HCT116 (cell line): ENCODE measurements around the gene BYSL. TPM values are rescaled to one million over a fixed set of nuclear protein-coding genes. Genes with fewer than 3 reads are reported as not detected.

Experiments used
- ATAC-seq: fragments of 200-7000 bp; cut with Tn5 transposase; 2 replicates; pipeline ENCODE4 v1.9.1; 2020; ENCODE audit warnings: mild to moderate bottlenecking, moderate library complexity
- BruUV-seq: library from RNA; stranded (reverse); fragments of 400-500 nt; replicated peaks from 2 replicates; lab custom pipeline; 2021; lab: Mats Ljungman, UMichigan
- CTCF ChIA-PET: fragments of 300-600 bp; sonication (Branson Sonifier 250); formaldehyde crosslinking; loops from one replicate; lab custom pipeline; 2021; ENCODE audit warnings: antibody characterized with exemption; lab: Charles Lee
- POLR2A ChIA-PET: fragments of 300-600, 350-600 bp; sonication (Branson Sonifier 250); formaldehyde crosslinking; loops from one replicate; lab custom pipeline; 2021; ENCODE audit warnings: antibody characterized with exemption; lab: Charles Lee
- RAD21 ChIA-PET, 2 experiments: fragments of 300-600 bp; sonication (Branson Sonifier 250); formaldehyde crosslinking; loops; one replicate each; lab custom pipeline; 2023; ENCODE audit warnings: low total read pairs in 2 of 2; ENCODE audit not compliant: uncharacterized antibody in 2 of 2, unreplicated experiment in 2 of 2, low non-redundant PET in 1 of 2; lab: Charles Lee
- DNase-seq: peaks from one replicate; pipeline ENCODE4 v3.0.0-alpha.2; 2010; ENCODE audit warnings: low read depth, low spot score
- H2AFZ ChIP-seq: fragments of 200-600 bp; shearing (Covaris generic), sonication (generic); 2 replicates; pipeline ENCODE4 v1.6.1; 2017; ENCODE audit warnings: low read depth, mixed run types, mixed read lengths, antibody characterized with exemption, low read length; ENCODE audit not compliant: poor library complexity, severe bottlenecking
- H3K27ac ChIP-seq: 2 replicates; pipeline ENCODE4 v1.5.1; 2012; ENCODE audit warnings: low read depth, low read length
- H3K27me3 ChIP-seq: fragments of 200-600 bp; sonication (generic); 2 replicates; pipeline ENCODE4 v1.6.1; 2016; ENCODE audit warnings: mixed run types, low read length, mixed read lengths; ENCODE audit not compliant: insufficient read depth
- H3K36me3 ChIP-seq, 2 experiments: fragments of 200-500 bp in 1 of 2; fragments of 200-600 bp in 1 of 2; sonication (Bioruptor generic) in 1 of 2; sonication (generic) in 1 of 2; 2 replicates each; pipeline versions ENCODE4 v1.5.1 to v1.6.1; 2014 to 2016; ENCODE audit warnings: low read length in 2 of 2, inconsistent platforms in 1 of 2, mixed read lengths in 1 of 2, mixed run types in 1 of 2; ENCODE audit not compliant: insufficient read depth in 2 of 2, control insufficient read depth in 1 of 2
- H3K4me1 ChIP-seq, 2 experiments: fragments of 200-600 bp in 1 of 2; sonication (generic) in 1 of 2; 2 replicates each; pipeline versions ENCODE4 v1.5.1 to v1.6.1; 2012 to 2017; ENCODE audit warnings: low read length in 2 of 2, inconsistent platforms in 1 of 2, mild to moderate bottlenecking in 1 of 2, mixed read lengths in 1 of 2, mixed run types in 1 of 2, moderate library complexity in 1 of 2; ENCODE audit not compliant: insufficient read depth in 2 of 2, control insufficient read depth in 1 of 2
- H3K4me2 ChIP-seq: fragments of 200-600 bp; sonication (generic); 2 replicates; pipeline ENCODE4 v1.6.1; 2017; ENCODE audit warnings: mixed run types, low read length, mixed read lengths
- H3K4me3 ChIP-seq, 2 experiments: fragments of 200-600 bp in 1 of 2; sonication (generic) in 1 of 2; replicated peaks in 1 of 2; 2 replicates each; pipeline ENCODE4 v1.5.1; 2011 to 2016; ENCODE audit warnings: low read length in 2 of 2, control low read depth in 1 of 2, low read depth in 1 of 2, mild to moderate bottlenecking in 1 of 2, mixed read lengths in 1 of 2, mixed run types in 1 of 2
- H3K79me2 ChIP-seq: fragments of 200-600 bp; sonication (generic); 2 replicates; pipeline ENCODE4 v1.6.1; 2017; ENCODE audit warnings: mild to moderate bottlenecking, mixed run types, low read length, moderate library complexity, mixed read lengths; ENCODE audit not compliant: insufficient read depth
- H3K9ac ChIP-seq: fragments of 200-600 bp; sonication (generic); 2 replicates; pipeline ENCODE4 v1.6.1; 2016; ENCODE audit warnings: low read length, mixed read lengths
- H3K9me2 ChIP-seq: fragments of 200-600 bp; sonication (generic), shearing (Covaris generic); 2 replicates; pipeline ENCODE4 v1.6.1; 2017; ENCODE audit warnings: mixed run types, mild to moderate bottlenecking, moderate library complexity; ENCODE audit not compliant: insufficient read depth
- H3K9me3 ChIP-seq, 2 experiments: fragments of 200-500 bp in 1 of 2; fragments of 200-600 bp in 1 of 2; sonication (Bioruptor generic) in 1 of 2; sonication (generic) in 1 of 2; 2 replicates each; pipeline ENCODE4 v1.6.1; 2014 to 2017; ENCODE audit warnings: low read length in 2 of 2, mixed read lengths in 2 of 2, inconsistent platforms in 1 of 2, low read depth in 1 of 2, mild to moderate bottlenecking in 1 of 2, mixed run types in 1 of 2, moderate library complexity in 1 of 2; ENCODE audit not compliant: control insufficient read depth in 1 of 2, insufficient read depth in 1 of 2
- H4K20me1 ChIP-seq: fragments of 200-600 bp; sonication (generic), shearing (Covaris generic); 2 replicates; pipeline ENCODE4 v1.6.1; 2017; ENCODE audit warnings: mixed run types, mild to moderate bottlenecking, moderate library complexity; ENCODE audit not compliant: insufficient read depth
- ATF3 ChIP-seq: IDR thresholded peaks from 2 replicates; pipeline ENCODE4 v1.6.1; 2012
- CBX3 ChIP-seq: IDR thresholded peaks from 2 replicates; pipeline ENCODE4 v1.6.1; 2012; ENCODE audit warnings: low read depth
- CEBPB ChIP-seq: IDR thresholded peaks from 2 replicates; pipeline ENCODE4 v1.6.1; 2012; ENCODE audit warnings: low read depth
- CTCF ChIP-seq, 3 experiments: fragments of 200-600 bp in 1 of 3; sonication (generic) in 1 of 3; IDR thresholded peaks in 2 of 3; conservative IDR thresholded peaks in 1 of 3; 2 replicates each; pipeline ENCODE4 v1.5.1; 2012 to 2017; ENCODE audit warnings: low read depth in 2 of 3, low read length in 2 of 3, antibody characterized with exemption in 1 of 3, borderline replicate concordance in 1 of 3, control low read depth in 1 of 3, mild to moderate bottlenecking in 1 of 3, mixed read lengths in 1 of 3, mixed run types in 1 of 3, moderate library complexity in 1 of 3; ENCODE audit not compliant: insufficient read depth in 1 of 3
- EGR1 ChIP-seq: IDR thresholded peaks from 2 replicates; pipeline ENCODE4 v1.6.1; 2012; ENCODE audit warnings: low read depth
- ELF1 ChIP-seq: IDR thresholded peaks from 2 replicates; pipeline ENCODE4 v1.6.1; 2012; ENCODE audit warnings: low read depth, borderline replicate concordance
- EZH2 ChIP-seq: fragments of 200-600 bp; sonication (generic); IDR thresholded peaks from 2 replicates; pipeline ENCODE4 v1.6.1; 2017; ENCODE audit warnings: antibody characterized with exemption, mixed run types
- EZH2phosphoT487 ChIP-seq: fragments of 200-600 bp; IDR thresholded peaks from 2 replicates; pipeline ENCODE4 v1.6.1; 2018; ENCODE audit warnings: antibody characterized with exemption, borderline replicate concordance
- FOSL1 ChIP-seq: IDR thresholded peaks from 2 replicates; pipeline ENCODE4 v1.6.1; 2012; ENCODE audit warnings: low read depth
- JUND ChIP-seq: IDR thresholded peaks from 2 replicates; pipeline ENCODE4 v1.6.1; 2012
- POLR2A ChIP-seq: IDR thresholded peaks from 2 replicates; pipeline ENCODE4 v1.7.0; 2011; ENCODE audit warnings: borderline replicate concordance; ENCODE audit not compliant: insufficient read depth, insufficient read length; ENCODE audit errors: extremely low read depth
- POLR2AphosphoS5 ChIP-seq: IDR thresholded peaks from 2 replicates; pipeline ENCODE4 v1.6.1; 2011; ENCODE audit warnings: mild to moderate bottlenecking, low read depth, low read length, moderate library complexity
- RAD21 ChIP-seq: IDR thresholded peaks from 2 replicates; pipeline ENCODE4 v1.6.1; 2012; ENCODE audit warnings: low read depth, mild to moderate bottlenecking
- REST ChIP-seq: IDR thresholded peaks from 2 replicates; pipeline ENCODE4 v1.6.1; 2012; ENCODE audit warnings: low read depth
- SP1 ChIP-seq: IDR thresholded peaks from 2 replicates; pipeline ENCODE4 v1.6.1; 2012; ENCODE audit warnings: low read depth
- SRF ChIP-seq: IDR thresholded peaks from 2 replicates; pipeline ENCODE4 v1.6.1; 2012; ENCODE audit warnings: low read depth
- TCF7L2 ChIP-seq: IDR thresholded peaks from 2 replicates; pipeline ENCODE4 v1.7.0; 2011; ENCODE audit warnings: borderline replicate concordance, inconsistent platforms; ENCODE audit not compliant: insufficient read depth, insufficient read length; ENCODE audit errors: extremely low read depth
- YY1 ChIP-seq: IDR thresholded peaks from 2 replicates; pipeline ENCODE4 v1.6.1; 2011; ENCODE audit warnings: low read length, low read depth, moderate library complexity, mild to moderate bottlenecking; ENCODE audit not compliant: insufficient replicate concordance; ENCODE audit errors: extremely low read depth
- ZBTB33 ChIP-seq: IDR thresholded peaks from 2 replicates; pipeline ENCODE4 v1.6.1; 2011; ENCODE audit warnings: mild to moderate bottlenecking, low read length, moderate library complexity; ENCODE audit not compliant: insufficient replicate concordance; ENCODE audit errors: extremely low read depth
- ZNF274 ChIP-seq: fragments of 200-500 bp; sonication (Bioruptor generic); IDR thresholded peaks from 2 replicates; pipeline ENCODE4 v1.6.1; 2014; ENCODE audit warnings: mild to moderate bottlenecking, low read depth, low read length, inconsistent platforms
- intact Hi-C: fragments of 100-400 bp; cut with micrococcal nuclease; formaldehyde crosslinking; loops from 2 replicates; pipeline ENCODE4 v1.10.0; 2022
- total RNA-seq: library from RNA; stranded (reverse); gene quantifications from one replicate; pipeline ENCODE4 v1.2.1, GENCODE V29; 2021; ENCODE audit not compliant: unreplicated experiment

BYSL gene
- total RNA-seq, 1 experiment from 2014 or later = 55.7 TPM

GRCh38 chr6:41957117-41957516 is 35.8 kb downstream of the BYSL start:
- ChIA-PET POLR2A (no interaction called here), CTCF (no interaction called here), RAD21 (no interaction called here)
- ATAC-seq (no peak), DNase-seq (no peak)
- Histone ChIP-seq H2AFZ (no peak overlapping the region), H3K9ac (no peak overlapping the region), H3K4me2 (no peak overlapping the region), H3K79me2 (no peaks in the 10 kb centered on the region), H4K20me1 (no peaks in the 10 kb centered on the region), H3K9me3 (no peaks in the 10 kb centered on the region), H3K27me3 (no peaks in the 10 kb centered on the region), H3K4me1 (peaks cover 0 to 7% of the 10 kb centered on the region in 2 experiments; a peak in 1 of 4 replicates), H3K9me2 (no peaks in the 10 kb centered on the region), H3K4me3 (no peak overlapping the region)
- BruUV-seq = no TSS peak
- intact Hi-C loops = no loop called here
- no peak for TF ChIP-seq EZH2
- no peak for TF ChIP-seq ATF3
- no peak for TF ChIP-seq CEBPB
- TF ChIP-seq EZH2phosphoT487 = no peak
- no peak for TF ChIP-seq TCF7L2
- no peak for TF ChIP-seq ELF1
- no peak for TF ChIP-seq RAD21
- no peak for TF ChIP-seq ZNF274
- TF ChIP-seq CBX3 = no peak
- TF ChIP-seq SP1 = no peak
- no peak for TF ChIP-seq POLR2A
- no peak for TF ChIP-seq JUND
- TF ChIP-seq CTCF (IDR thresholded peaks at IDR 0.05 in 2 of 3, conservative IDR thresholded peaks at IDR 0.05 in 1 of 3; ENCODE audit: borderline replicate concordance in 1 of 3, insufficient read depth in 1 of 3, low read depth in 2 of 3, low read length in 2 of 3) = no peak
- no peak for TF ChIP-seq POLR2AphosphoS5
- TF ChIP-seq YY1 = no peak
- TF ChIP-seq ZBTB33 = no peak
- TF ChIP-seq EGR1 = no peak
- TF ChIP-seq SRF = no peak
- TF ChIP-seq REST = no peak
- no peak for TF ChIP-seq FOSL1
- TF ChIP-seq, all 23 proteins: peak for 0
- no peak overlapping the region for H3K27ac ChIP-seq
- H3K36me3 ChIP-seq = no peaks in the 10 kb centered on the region
